KG1 (cell line): ENCODE measurements around the gene PLA2G4C.

Source experiments
- DNase-seq: peaks from one replicate; lab custom pipeline; 2025; lab: John Stamatoyannopoulos, UW

The PLA2G4C gene

GRCh38 chr19:48053856-48054255 lies 56.8 kb downstream of the PLA2G4C start:
- no peak for DNase-seq

DNA sequence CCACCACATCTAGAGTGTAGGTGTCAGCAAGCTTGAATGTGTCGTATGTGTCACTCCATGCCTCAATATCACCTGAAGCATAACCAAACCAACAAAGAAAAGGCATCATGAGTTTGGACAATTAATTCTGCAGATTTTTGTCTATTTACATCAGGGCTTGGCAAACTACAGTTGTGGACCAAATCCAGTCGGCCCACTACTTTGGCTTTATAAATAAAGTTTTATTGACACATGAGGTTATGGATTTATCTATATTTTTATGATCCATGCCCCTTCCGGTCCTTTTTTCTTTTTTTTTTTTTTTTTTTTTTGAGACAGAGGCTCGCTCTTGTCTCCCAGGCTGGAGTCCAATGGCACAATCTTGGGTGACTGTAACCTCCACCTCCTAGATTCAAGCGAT lies 57.5 kb downstream of the PLA2G4C start:
- no peak for DNase-seq

- no peak for DNase-seq
These were observed 59.1 kb downstream of the PLA2G4C start for GRCh38 chr19:48051335-48052033.

DNA sequence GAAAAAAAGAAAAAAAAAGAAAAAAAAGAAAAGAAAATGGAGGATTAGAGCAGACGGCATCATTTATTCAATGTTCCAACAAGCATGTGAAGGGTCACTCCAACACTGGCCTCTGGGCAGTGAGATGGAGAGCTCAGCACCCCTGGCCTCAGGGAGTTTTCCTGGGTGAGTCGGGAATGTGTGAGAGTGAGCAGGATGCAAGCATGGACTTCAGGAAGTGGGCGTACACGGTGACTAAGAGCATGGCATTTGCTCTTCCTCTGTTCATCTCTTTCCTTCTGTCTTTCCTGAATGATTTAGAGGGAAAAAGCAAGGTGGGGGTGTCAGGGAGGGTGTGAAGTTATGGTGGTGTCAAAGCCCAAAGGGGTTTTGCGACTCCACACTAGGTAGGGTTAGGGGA lies 66.1 kb downstream of the PLA2G4C start:
- DNase-seq, result no peak

DNA sequence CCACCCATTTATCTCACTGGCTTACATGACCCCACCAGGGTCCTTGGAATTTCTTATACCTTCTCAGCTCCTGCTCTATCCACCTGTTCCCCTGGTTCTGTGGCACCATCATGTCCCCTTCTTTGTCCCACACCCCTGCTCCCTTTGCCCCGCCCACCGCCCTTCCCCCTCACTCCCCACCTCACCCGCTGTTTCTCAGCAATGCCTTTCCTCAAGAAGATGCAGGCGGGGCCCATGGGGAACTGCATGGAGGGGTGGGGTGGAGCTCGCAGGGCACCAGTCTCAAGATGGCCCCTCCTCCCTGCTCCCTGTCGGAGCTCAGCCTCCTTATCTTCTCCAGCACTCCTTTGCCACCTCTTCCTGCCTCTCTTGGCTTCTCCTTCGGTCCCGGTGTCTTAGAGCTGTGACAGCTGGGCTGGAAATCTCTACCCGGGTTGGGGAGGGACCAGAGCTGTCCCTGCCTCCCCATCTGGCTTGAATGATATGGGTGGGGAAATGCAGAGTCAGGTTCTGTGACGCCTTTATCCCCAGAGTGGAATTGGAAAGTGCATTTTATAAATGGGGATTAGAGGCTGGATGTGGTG lies 66.8 kb downstream of the PLA2G4C start, which contains the start of gene CABP5:
CABP5 (minus strand) TSS at position 405 of the 584 bp plus-strand sequence; CDS start at position 248, 157 bp downstream.
- DNase-seq, result no peak

- DNase-seq, result no peak
These were observed 68.6 kb downstream of the PLA2G4C start for GRCh38 chr19:48041877-48042580.

DNA sequence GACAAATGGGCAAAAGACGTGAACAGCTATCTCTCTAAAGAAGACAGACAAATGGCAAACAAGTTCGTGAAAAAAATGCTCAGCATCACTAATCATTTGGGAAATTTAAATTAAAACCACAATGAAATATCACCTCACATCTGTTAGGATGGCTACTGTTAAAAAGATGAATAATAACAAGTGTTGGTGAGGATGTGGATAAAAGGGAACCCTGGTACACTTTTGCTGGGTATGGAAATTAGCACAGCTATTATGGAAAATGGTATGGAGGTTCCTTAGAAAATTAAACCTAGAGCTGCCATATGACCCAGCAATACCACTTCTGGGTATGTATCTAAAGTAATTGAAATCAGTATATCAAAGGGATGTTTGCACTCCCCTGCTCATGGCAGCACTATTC lies 73.9 kb downstream of the PLA2G4C start:
- DNase-seq, result no peak

DNA sequence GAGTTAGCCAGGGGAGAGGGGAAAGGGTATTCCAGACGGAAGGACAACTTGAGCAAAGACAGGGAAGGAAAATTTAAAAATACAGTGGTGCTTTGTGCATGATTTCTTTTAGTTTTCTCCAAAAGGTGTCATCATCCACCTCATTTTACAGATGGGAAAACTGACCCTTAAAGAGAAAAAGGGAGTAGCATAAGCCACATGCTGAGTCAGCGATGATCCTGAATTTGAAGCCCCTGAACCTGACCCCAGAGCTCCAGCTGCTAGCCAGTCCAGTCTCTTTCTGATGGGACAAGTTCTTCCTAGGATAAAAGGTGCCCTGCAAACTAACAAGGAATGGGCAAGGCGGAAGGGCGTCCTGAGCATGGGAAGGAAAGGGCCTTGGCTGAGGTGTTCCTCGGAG lies 77.0 kb downstream of the PLA2G4C start:
- no peak for DNase-seq

DNA sequence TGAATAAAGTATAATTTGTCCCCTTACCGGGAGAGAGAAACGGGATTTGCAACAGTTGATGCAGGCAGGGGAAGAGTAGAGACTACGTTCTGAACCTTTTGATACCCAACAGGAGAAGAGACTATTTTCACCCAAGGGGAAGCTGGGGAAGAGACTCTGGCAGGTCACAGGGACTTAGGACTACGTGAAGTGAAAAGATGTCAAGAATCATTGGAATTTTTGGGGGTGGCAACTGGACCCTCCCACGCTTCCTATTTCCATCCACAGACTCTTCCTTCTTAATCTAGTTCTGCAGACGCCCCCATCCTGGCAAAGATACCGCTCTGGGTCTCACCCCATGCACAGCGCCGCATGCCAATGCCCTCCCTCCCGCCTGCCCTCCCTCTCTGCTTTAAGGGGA lies 80.5 kb downstream of the PLA2G4C start:
- no peak for DNase-seq

DNA sequence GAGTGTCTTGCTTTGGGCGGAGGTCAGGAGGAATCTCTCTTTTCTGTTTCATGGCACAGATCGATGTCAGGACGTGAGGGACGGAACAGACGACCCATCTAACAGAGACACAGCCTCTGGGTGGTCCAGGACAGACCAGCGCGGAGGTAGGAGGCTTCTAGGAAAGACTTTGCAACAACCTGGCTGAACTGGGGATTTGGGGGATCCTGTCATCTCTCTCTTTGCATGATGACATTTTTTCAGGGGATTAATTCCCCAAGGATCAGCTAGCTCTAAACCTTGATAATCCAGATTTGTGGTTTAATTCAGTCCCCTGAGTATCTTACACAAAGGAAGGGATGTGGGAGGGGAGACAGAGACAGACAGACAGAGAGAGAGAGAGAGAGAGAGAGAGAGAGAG lies 81.2 kb downstream of the PLA2G4C start:
- DNase-seq, result no peak

DNA sequence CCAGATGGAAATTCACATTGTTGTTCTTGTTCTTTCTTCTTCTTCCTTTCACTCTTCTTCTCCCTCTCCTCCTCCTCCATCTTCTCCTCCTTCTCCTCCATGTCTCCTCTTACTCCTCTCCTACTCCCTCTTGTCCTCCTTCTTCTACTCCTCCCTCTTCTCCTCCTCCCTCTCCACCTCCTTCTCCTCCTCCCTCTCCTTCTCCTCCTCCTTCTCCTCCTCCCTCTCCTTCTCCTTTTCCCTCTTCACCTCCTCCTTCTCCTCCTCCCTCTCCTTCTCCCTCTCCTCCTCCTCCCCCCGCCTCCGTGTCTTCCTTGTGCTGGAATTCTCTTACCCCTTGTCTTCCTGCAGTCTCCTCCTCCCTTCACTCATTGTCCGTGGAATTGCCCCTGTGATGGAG lies 85.1 kb downstream of the PLA2G4C start:
- DNase-seq, result no peak

GRCh38 chr19:48023518-48023917 lies 87.1 kb downstream of the PLA2G4C start:
- DNase-seq, result no peak

GRCh38 chr19:48023011-48023410 lies 87.6 kb downstream of the PLA2G4C start:
- no peak for DNase-seq

GRCh38 chr19:48020686-48021085 lies 89.9 kb downstream of the PLA2G4C start:
- no peak for DNase-seq

- no peak for DNase-seq
These were observed 99.5 kb downstream of the PLA2G4C start for GRCh38 chr19:48010932-48011758.

DNA sequence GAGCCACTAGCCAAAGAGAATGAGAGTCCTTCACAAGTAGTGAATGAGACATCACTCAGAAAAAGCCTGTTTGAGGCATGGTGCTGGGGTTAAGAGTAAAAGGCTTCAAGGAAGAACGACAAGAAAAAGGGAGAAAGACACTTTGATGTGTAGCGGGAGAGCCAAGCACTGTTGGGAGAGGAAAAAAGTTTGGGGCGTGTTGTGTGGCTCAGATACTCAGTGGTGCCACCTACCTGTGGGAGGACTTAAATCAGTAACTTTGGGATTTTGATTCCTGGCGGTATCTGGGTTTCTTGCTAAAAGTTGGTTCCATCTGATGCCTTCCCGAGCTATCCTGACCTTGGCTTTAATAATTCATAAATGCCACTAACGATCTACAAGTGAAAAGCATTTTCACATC lies 103.9 kb downstream of the PLA2G4C start:
- no peak for DNase-seq

- DNase-seq, result no peak
These were observed 106.4 kb downstream of the PLA2G4C start for GRCh38 chr19:48004236-48004635.

GRCh38 chr19:48000846-48001245 lies 109.8 kb downstream of the PLA2G4C start:
- no peak for DNase-seq

DNA sequence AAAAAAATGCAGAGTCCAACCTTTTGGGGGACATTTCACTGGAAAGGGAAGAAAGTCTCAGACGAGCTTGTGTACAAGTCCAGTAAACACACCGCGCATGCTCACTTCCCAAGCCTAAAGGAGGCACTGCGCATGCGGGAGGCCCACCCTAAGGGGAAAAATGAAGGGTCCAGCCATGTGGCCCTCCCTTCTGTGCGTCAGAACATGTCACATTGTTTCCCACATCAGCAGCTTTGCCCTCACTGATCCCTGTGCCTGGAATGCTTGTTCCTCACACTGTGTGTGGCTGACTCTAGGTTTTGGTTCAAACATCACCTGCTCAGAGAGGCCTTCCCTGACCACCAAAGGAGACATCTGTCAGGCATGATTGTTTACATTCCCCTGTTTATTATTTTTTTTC lies 111.8 kb downstream of the PLA2G4C start:
- DNase-seq, result no peak
